Measurements from ENCODE around the gene PHACTR4. TPM values are rescaled to one million over a fixed set of nuclear protein-coding genes. Genes with fewer than 3 reads are reported as not detected.

Gene PHACTR4
- total and polyA plus RNA-seq, 2 donors (not counting 3 experiments of a cell fraction or from before 2014, with no cell fraction given) = 25.4 to 61.0 TPM

- no peaks in the 10 kb centered on the region for H3K4me1 ChIP-seq (ENCODE audit: control insufficient read depth, extremely low read depth, insufficient read depth, low read length)
- H3K4me3 ChIP-seq (replicated peaks in 1 of 3; ENCODE audit: insufficient read depth in 1 of 3, low read depth in 1 of 3, low read length in 3 of 3) = no peak overlapping the region
- H2AFZ ChIP-seq (ENCODE audit: low read depth, low read length) = no peak overlapping the region
- DNase-seq (ENCODE audit: low read depth, low spot score) (no peak), FAIRE-seq (no peak)
- ChIA-PET CTCF (interaction anchor here (1.5 to 1.6 kb wide), 2 partner anchors 9 to 16 kb away, joined by 4 to 6 read pairs; no protein-coding TSS in a partner anchor), POLR2A (interaction anchor here (2.7 kb wide), 1 partner anchor 9 kb away, joined by 10 read pairs; no protein-coding TSS in a partner anchor)
- H3K9me1 ChIP-seq (replicated peaks; ENCODE audit: control insufficient read depth, extremely low read depth, insufficient read depth, low read length) = no peaks in the 10 kb centered on the region
- intact Hi-C loops (cut with micrococcal nuclease) (no loop called here), dilution Hi-C loops (cut with MboI; ENCODE audit: extremely low pct_ligation_motif_present, low sequenced_read_pairs) (no loop called here)
- BruUV-seq (replicated peaks) = no TSS peak
- H3K27me3 ChIP-seq (ENCODE audit: control insufficient read depth in 2 of 2, insufficient read depth in 2 of 2, low read length in 2 of 2) = no peaks in the 10 kb centered on the region
- no peaks in the 10 kb centered on the region for H4K20me1 ChIP-seq (replicated peaks; ENCODE audit: control insufficient read depth, extremely low read depth, insufficient read depth, low read length)
- no peak for TF ChIP-seq GATA2 (IDR thresholded peaks at IDR 0.05; ENCODE audit: insufficient read depth, insufficient read length, low read depth, low read length)
- no peak for TF ChIP-seq CTCF (IDR thresholded peaks at IDR 0.05; ENCODE audit: extremely low read depth in 1 of 2, insufficient read depth in 1 of 2, low read depth in 1 of 2, low read length in 2 of 2)
- TF ChIP-seq POLR2A (IDR thresholded peaks at IDR 0.05; ENCODE audit: low read depth, low read length) = no peak
- no peak for TF ChIP-seq FOS (IDR thresholded peaks at IDR 0.05; ENCODE audit: borderline replicate concordance, insufficient read depth, low read length)
- TF ChIP-seq MYC (IDR thresholded peaks at IDR 0.05; ENCODE audit: low read depth, low read length) = no peak
- no peak for TF ChIP-seq POLR2AphosphoS5 (IDR thresholded peaks at IDR 0.05; ENCODE audit: insufficient read depth, low read depth, low read length)
- no peak for TF ChIP-seq JUN (IDR thresholded peaks at IDR 0.05; ENCODE audit: borderline replicate concordance, insufficient read depth, insufficient read length, low read depth)
- no peak for TF ChIP-seq EZH2 (IDR thresholded peaks at IDR 0.05; ENCODE audit: borderline replicate concordance, low read depth, low read length, severe bottlenecking)
- no peak for TF ChIP-seq MAX (IDR thresholded peaks at IDR 0.05; ENCODE audit: insufficient read depth, insufficient read length)
- H3K36me3 ChIP-seq (ENCODE audit: control insufficient read depth in 2 of 2, extremely low read depth in 1 of 2, insufficient read depth in 2 of 2, low read length in 2 of 2) = no peaks in the 10 kb centered on the region
- H3K9me3 ChIP-seq (replicated peaks; ENCODE audit: control insufficient read depth, insufficient read depth, low read length) = no peaks in the 10 kb centered on the region
- no peak overlapping the region for H3K4me2 ChIP-seq (ENCODE audit: insufficient read depth, low read length)
- no peak overlapping the region for H3K27ac ChIP-seq (ENCODE audit: insufficient read depth, low read depth, low read length)
- H3K79me2 ChIP-seq (ENCODE audit: control insufficient read depth, insufficient read depth, low read length) = no peaks in the 10 kb centered on the region
- no peak overlapping the region for H3K9ac ChIP-seq (replicated peaks; ENCODE audit: extremely low read depth, insufficient read depth, low read length)
Measured at GRCh38 chr1:28428990-28429520, 59.5 kb downstream of the PHACTR4 start.

Data from endothelial cell of umbilical vein (primary cell).